ENCODE data around the gene CDKN2A. TPM values are rescaled to one million over a fixed set of nuclear protein-coding genes. Genes with fewer than 3 reads are reported as not detected.

The CDKN2A gene
- total and polyA plus RNA-seq, 9 of the 15 experiments (the other 6 are each of a cell fraction or from before 2014, with no cell fraction given) = not detected

DNA sequence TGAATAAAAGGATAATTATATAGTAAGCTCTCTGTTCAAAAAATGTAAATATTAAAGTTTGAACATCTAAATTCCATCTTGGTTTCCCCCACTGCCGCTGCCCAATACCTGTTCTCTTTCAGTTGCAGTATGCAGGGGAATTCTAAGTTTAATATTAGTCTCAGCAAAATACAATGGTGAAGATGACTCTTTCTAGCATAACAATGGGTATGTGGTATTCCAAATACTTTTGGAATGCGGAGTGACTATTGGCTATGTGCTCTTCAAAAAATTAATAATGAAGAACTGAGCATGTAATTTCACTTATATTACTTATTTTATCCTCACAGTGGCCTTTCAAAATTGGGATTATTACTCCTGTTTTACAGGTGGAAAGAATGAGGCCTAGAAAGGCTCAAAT, 3.8 kb upstream of the CDKN2A start:
- no peaks in the 10 kb centered on the region for H3K9me1 ChIP-seq (ENCODE audit: control insufficient read depth, insufficient read depth, low read length)
- no peak overlapping the region for H3K27ac ChIP-seq (ENCODE audit: extremely low read depth, low read depth, low read length)
- ChIA-PET POLR2A (no interaction called here), CTCF (ENCODE audit: low intra/inter-chr PET ratio) (no interaction called here)
- no peaks in the 10 kb centered on the region for H3K27me3 ChIP-seq (ENCODE audit: control insufficient read depth in 2 of 2, insufficient read depth in 2 of 2, low read length in 2 of 2)
- H3K9me3 ChIP-seq (replicated peaks; ENCODE audit: control insufficient read depth, insufficient read depth, low read depth, low read length) = no peaks in the 10 kb centered on the region
- no peaks in the 10 kb centered on the region for H3K4me1 ChIP-seq (replicated peaks in 1 of 2; ENCODE audit: control insufficient read depth in 2 of 2, insufficient read depth in 2 of 2, low read length in 2 of 2)
- H2AFZ ChIP-seq (ENCODE audit: low read depth, low read length) = no peak overlapping the region
- no CpG with 5 or more reads among the region's 2 CpGs for WGBS (ENCODE audit: insufficient coverage, low coverage, missing lambda C conversion rate)
- H4K20me1 ChIP-seq (replicated peaks; ENCODE audit: control insufficient read depth, insufficient read depth, low read length) = no peaks in the 10 kb centered on the region
- no peak overlapping the region for H3K4me2 ChIP-seq (ENCODE audit: insufficient read depth, low read length)
- ATAC-seq (no peak), FAIRE-seq (no peak), DNase-seq (ENCODE audit: extremely low read depth in 1 of 4, low spot score in 3 of 4) (no peak)
- in situ Hi-C loops (cut with MboI) = no loop called here
- no peak overlapping the region for H3K9ac ChIP-seq (ENCODE audit: insufficient read depth in 1 of 2, low read depth in 2 of 2, low read length in 2 of 2)
- H3K79me2 ChIP-seq (ENCODE audit: control insufficient read depth, insufficient read depth, low read length) = no peaks in the 10 kb centered on the region
- intact Hi-C loops (cut with micrococcal nuclease) = no loop called here
- H3K4me3 ChIP-seq = no peak overlapping the region
- BruUV-seq (replicated peaks) = no TSS peak
- no peaks in the 10 kb centered on the region for H3K36me3 ChIP-seq (ENCODE audit: control insufficient read depth, insufficient read depth, low read length)
- no peak for TF ChIP-seq NR2C1 (IDR thresholded peaks at IDR 0.05)
- TF ChIP-seq NR2C1 (tag; IDR thresholded peaks at IDR 0.05) = no peak
- TF ChIP-seq, protein P1, sequence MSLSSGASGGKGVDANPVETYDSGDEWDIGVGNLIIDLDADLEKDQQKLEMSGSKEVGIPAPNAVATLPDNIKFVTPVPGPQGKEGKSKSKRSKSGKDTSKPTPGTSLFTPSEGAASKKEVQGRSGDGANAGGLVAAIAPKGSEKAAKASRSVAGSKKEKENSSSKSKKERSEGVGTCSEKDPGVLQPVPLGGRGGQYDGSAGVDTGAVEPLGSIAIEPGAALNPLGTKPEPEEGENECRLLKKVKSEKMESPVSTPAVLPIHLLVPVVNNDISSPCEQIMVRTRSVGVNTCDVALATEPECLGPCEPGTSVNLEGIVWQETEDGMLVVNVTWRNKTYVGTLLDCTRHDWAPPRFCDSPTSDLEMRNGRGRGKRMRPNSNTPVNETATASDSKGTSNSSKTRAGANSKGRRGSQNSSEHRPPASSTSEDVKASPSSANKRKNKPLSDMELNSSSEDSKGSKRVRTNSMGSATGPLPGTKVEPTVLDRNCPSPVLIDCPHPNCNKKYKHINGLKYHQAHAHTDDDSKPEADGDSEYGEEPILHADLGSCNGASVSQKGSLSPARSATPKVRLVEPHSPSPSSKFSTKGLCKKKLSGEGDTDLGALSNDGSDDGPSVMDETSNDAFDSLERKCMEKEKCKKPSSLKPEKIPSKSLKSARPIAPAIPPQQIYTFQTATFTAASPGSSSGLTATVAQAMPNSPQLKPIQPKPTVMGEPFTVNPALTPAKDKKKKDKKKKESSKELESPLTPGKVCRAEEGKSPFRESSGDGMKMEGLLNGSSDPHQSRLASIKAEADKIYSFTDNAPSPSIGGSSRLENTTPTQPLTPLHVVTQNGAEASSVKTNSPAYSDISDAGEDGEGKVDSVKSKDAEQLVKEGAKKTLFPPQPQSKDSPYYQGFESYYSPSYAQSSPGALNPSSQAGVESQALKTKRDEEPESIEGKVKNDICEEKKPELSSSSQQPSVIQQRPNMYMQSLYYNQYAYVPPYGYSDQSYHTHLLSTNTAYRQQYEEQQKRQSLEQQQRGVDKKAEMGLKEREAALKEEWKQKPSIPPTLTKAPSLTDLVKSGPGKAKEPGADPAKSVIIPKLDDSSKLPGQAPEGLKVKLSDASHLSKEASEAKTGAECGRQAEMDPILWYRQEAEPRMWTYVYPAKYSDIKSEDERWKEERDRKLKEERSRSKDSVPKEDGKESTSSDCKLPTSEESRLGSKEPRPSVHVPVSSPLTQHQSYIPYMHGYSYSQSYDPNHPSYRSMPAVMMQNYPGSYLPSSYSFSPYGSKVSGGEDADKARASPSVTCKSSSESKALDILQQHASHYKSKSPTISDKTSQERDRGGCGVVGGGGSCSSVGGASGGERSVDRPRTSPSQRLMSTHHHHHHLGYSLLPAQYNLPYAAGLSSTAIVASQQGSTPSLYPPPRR (CRISPR knock-in tag; IDR thresholded peaks at IDR 0.05; ENCODE audit: borderline replicate concordance) = no peak
- no peak for TF ChIP-seq HNRNPUL1 (IDR thresholded peaks at IDR 0.05; ENCODE audit: low read length)
- TF ChIP-seq BHLHE40 (IDR thresholded peaks at IDR 0.05; ENCODE audit: low read length) = no peak
- no peak for TF ChIP-seq GTF2E2 (tag; IDR thresholded peaks at IDR 0.05)
- TF ChIP-seq, protein P2, sequence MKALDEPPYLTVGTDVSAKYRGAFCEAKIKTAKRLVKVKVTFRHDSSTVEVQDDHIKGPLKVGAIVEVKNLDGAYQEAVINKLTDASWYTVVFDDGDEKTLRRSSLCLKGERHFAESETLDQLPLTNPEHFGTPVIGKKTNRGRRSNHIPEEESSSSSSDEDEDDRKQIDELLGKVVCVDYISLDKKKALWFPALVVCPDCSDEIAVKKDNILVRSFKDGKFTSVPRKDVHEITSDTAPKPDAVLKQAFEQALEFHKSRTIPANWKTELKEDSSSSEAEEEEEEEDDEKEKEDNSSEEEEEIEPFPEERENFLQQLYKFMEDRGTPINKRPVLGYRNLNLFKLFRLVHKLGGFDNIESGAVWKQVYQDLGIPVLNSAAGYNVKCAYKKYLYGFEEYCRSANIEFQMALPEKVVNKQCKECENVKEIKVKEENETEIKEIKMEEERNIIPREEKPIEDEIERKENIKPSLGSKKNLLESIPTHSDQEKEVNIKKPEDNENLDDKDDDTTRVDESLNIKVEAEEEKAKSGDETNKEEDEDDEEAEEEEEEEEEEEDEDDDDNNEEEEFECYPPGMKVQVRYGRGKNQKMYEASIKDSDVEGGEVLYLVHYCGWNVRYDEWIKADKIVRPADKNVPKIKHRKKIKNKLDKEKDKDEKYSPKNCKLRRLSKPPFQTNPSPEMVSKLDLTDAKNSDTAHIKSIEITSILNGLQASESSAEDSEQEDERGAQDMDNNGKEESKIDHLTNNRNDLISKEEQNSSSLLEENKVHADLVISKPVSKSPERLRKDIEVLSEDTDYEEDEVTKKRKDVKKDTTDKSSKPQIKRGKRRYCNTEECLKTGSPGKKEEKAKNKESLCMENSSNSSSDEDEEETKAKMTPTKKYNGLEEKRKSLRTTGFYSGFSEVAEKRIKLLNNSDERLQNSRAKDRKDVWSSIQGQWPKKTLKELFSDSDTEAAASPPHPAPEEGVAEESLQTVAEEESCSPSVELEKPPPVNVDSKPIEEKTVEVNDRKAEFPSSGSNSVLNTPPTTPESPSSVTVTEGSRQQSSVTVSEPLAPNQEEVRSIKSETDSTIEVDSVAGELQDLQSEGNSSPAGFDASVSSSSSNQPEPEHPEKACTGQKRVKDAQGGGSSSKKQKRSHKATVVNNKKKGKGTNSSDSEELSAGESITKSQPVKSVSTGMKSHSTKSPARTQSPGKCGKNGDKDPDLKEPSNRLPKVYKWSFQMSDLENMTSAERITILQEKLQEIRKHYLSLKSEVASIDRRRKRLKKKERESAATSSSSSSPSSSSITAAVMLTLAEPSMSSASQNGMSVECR (CRISPR knock-in tag; IDR thresholded peaks at IDR 0.05) = no peak
- no peak for TF ChIP-seq ESRRA (IDR thresholded peaks at IDR 0.05; ENCODE audit: borderline replicate concordance, low read depth)
- TF ChIP-seq, protein P3, sequence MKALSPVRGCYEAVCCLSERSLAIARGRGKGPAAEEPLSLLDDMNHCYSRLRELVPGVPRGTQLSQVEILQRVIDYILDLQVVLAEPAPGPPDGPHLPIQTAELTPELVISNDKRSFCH (CRISPR knock-in tag; IDR thresholded peaks at IDR 0.05) = no peak
- TF ChIP-seq, protein P3 (tag; IDR thresholded peaks at IDR 0.05) = no peak
- TF ChIP-seq, protein P4, sequence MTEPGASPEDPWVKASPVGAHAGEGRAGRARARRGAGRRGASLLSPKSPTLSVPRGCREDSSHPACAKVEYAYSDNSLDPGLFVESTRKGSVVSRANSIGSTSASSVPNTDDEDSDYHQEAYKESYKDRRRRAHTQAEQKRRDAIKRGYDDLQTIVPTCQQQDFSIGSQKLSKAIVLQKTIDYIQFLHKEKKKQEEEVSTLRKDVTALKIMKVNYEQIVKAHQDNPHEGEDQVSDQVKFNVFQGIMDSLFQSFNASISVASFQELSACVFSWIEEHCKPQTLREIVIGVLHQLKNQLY (CRISPR knock-in tag; conservative IDR thresholded peaks at IDR 0.05) = no peak

Data from K562 (cell line).